Thymus (tissue), 11 donors: ENCODE measurements around the gene ANKRD16. TPM values are rescaled to one million over a fixed set of nuclear protein-coding genes. Genes with fewer than 3 reads are reported as not detected.
"Not testable (repeated sequence)": the region's sequence is repeated elsewhere in the genome, so short reads cannot be mapped to it uniquely, and the experiment has no call there.

ENCODE experiments used
- DNase-seq, 9 donors: peaks; one replicate each; pipeline ENCODE4 v3.0.0-alpha.2; 2013; ENCODE audit warnings: low spot score in 9 of 9, low read depth in 6 of 9, missing footprints in 1 of 9
- H3K27ac ChIP-seq, 2 donors: one replicate each; pipeline ENCODE4 v1.5.1; 2013; ENCODE audit warnings: control low read depth in 1 of 2, low read depth in 1 of 2, low read length in 1 of 2, mild to moderate bottlenecking in 1 of 2, moderate library complexity in 1 of 2
- H3K27me3 ChIP-seq, 2 donors: one replicate each; pipeline ENCODE4 v1.5.1; 2013; ENCODE audit warnings: low read length in 1 of 2; ENCODE audit not compliant: control insufficient read depth in 2 of 2, insufficient read depth in 1 of 2
- H3K36me3 ChIP-seq, 2 donors: one replicate each; pipeline ENCODE4 v1.5.1; 2013; ENCODE audit warnings: low read length in 1 of 2, mild to moderate bottlenecking in 1 of 2, moderate library complexity in 1 of 2; ENCODE audit not compliant: control insufficient read depth in 2 of 2, insufficient read depth in 2 of 2
- H3K4me1 ChIP-seq, 2 donors: one replicate each; pipeline ENCODE4 v1.5.1; 2013; ENCODE audit warnings: low read length in 2 of 2; ENCODE audit not compliant: control insufficient read depth in 2 of 2, insufficient read depth in 2 of 2
- H3K4me3 ChIP-seq, 2 donors: one replicate each; pipeline ENCODE4 v1.5.1; 2013; ENCODE audit warnings: low read length in 2 of 2, control low read depth in 1 of 2, mild to moderate bottlenecking in 1 of 2
- H3K9me3 ChIP-seq, 2 donors: one replicate each; pipeline ENCODE4 v1.5.1; 2013; ENCODE audit warnings: low read length in 1 of 2, mild to moderate bottlenecking in 1 of 2; ENCODE audit not compliant: control insufficient read depth in 2 of 2, insufficient read depth in 1 of 2
- WGBS: extraction: QIAGEN DNeasy Blood & Tissue Kit; methylation state at CpG from one replicate; pipeline ENCODE4 v1.1.7; 2013; 5-methylcytosine and 5-hydroxymethylcytosine counted together
- polyA plus RNA-seq: library from polyadenylated mRNA; stranded (reverse); fragments of 200-250 nt; gene quantifications from one replicate; pipeline ENCODE4 v1.2.3, GENCODE V29; 2013
- total RNA-seq: library from RNA; stranded (reverse); fragments of 120-200 nt; gene quantifications from one replicate; pipeline ENCODE4 v1.2.4, GENCODE V29; 2013
- donor health status: healthy.

Gene ANKRD16
- total and polyA plus RNA-seq, 2 donors, result 6.1 to 6.4 TPM

GRCh38 chr10:5891009-5891408 is 1.3 kb upstream of the ANKRD16 start:
- Histone ChIP-seq H3K27me3 (no peaks in the 10 kb centered on the region), H3K27ac (peak overlapping the region in 1 of 2 donors; percentile 59), H3K4me3 (peak overlapping the region; percentile 74 to 77), H3K9me3 (no peaks in the 10 kb centered on the region), H3K4me1 (peaks cover 51 to 66% of the 10 kb centered on the region in 2 donors), H3K36me3 (peaks cover 4 to 13% of the 10 kb centered on the region in 2 donors)
- no peak for DNase-seq
- 86% methylated on average over 7 of the region's 7 CpGs for WGBS

GRCh38 chr10:5890452-5890915 is 791 bp upstream of the ANKRD16 start:
- DNase-seq, result peak in 2 of 9 donors; percentile 26 to 45
- WGBS, result 1% methylated on average over 40 of the region's 40 CpGs
- H3K36me3 ChIP-seq, result peaks cover 4 to 11% of the 10 kb centered on the region in 2 donors
- peaks cover 46 to 60% of the 10 kb centered on the region in 2 donors for H3K4me1 ChIP-seq
- no peaks in the 10 kb centered on the region for H3K27me3 ChIP-seq
- peak overlapping the region; percentile 54 to 59 for H3K27ac ChIP-seq
- H3K4me3 ChIP-seq, result peak overlapping the region; percentile 74 to 77
- H3K9me3 ChIP-seq, result no peaks in the 10 kb centered on the region

- peaks cover 5 to 6% of the 10 kb centered on the region in 2 donors for H3K36me3 ChIP-seq
- peak overlapping the region; percentile 77 to 81 for H3K4me3 ChIP-seq
- peaks cover 33 to 47% of the 10 kb centered on the region in 2 donors for H3K4me1 ChIP-seq
- no peaks in the 10 kb centered on the region for H3K27me3 ChIP-seq
- under 1% methylated on average over 80 of the region's 80 CpGs for WGBS
- H3K27ac ChIP-seq, result peak overlapping the region; percentile 49 to 64
- peak in 3 of 9 donors; percentile 31 to 55 (median 35) for DNase-seq
- H3K9me3 ChIP-seq, result no peaks in the 10 kb centered on the region
Observed at GRCh38 chr10:5888843-5889623, 660 bp downstream of the ANKRD16 start.

GRCh38 chr10:5888351-5888750 is 1.3 kb downstream of the ANKRD16 start:
- WGBS, result 47% methylated on average over 10 of the region's 10 CpGs
- no peaks in the 10 kb centered on the region for H3K27me3 ChIP-seq
- H3K4me3 ChIP-seq, result peak overlapping the region; percentile 55 to 77
- no peaks in the 10 kb centered on the region for H3K9me3 ChIP-seq
- H3K27ac ChIP-seq, result no peak overlapping the region
- peaks cover 29 to 42% of the 10 kb centered on the region in 2 donors for H3K4me1 ChIP-seq
- DNase-seq, result no peak
- H3K36me3 ChIP-seq, result peaks cover 9 to 10% of the 10 kb centered on the region in 2 donors

- Histone ChIP-seq H3K27me3 (no peaks in the 10 kb centered on the region), H3K36me3 (peaks cover 15 to 16% of the 10 kb centered on the region in 2 donors), H3K27ac (no peak overlapping the region), H3K9me3 (no peaks in the 10 kb centered on the region), H3K4me1 (peaks cover 22 to 35% of the 10 kb centered on the region in 2 donors), H3K4me3 (no peak overlapping the region)
- 98% methylated on average over 8 of the region's 8 CpGs for WGBS
- no peak for DNase-seq
Observed at GRCh38 chr10:5887641-5888040, 2.1 kb downstream of the ANKRD16 start.

DNA sequence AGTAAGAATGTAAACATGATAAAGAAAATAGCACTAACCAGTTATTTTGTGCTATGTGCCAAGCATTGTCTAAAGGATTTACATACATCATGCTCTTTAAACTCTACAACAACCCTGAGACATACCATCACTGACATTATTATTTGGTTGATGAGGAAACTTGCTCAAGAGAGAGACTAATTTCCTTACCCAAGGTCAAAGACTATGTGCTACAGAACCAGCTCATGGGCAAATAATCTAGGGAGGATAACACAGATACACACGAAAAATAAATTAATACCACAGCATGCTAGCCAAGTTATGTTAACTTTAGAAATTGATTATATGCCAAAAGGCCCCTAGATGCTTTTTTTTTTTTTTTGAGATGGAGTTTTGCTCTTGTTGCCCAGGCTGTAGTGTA is 2.7 kb downstream of the ANKRD16 start:
- 94% methylated on average over 1 of the region's 1 CpG for WGBS
- Histone ChIP-seq H3K4me1 (peaks cover 15 to 30% of the 10 kb centered on the region in 2 donors), H3K27me3 (no peaks in the 10 kb centered on the region), H3K4me3 (no peak overlapping the region), H3K27ac (no peak overlapping the region), H3K9me3 (no peaks in the 10 kb centered on the region), H3K36me3 (peaks cover 17 to 20% of the 10 kb centered on the region in 2 donors)
- DNase-seq, result no peak

DNA sequence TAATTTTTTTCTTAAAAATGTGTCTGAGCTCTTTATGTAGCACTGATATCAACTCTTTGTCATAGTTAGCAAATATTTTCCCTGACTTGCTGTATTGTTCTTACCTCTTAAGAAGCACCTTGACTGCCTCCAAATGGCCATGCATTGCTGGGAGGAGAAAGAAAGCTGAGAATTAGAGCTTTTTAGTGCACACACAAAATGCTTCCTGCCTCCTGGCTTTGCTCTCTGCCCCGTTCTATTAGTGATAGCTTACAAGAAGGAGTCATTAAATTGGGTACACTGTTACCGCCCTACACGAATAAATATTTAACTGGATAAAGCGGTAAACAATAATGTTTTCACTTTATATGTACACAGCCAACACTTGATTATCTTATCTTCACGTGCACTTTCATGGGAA is 4.1 kb downstream of the ANKRD16 start:
- H3K36me3 ChIP-seq, result peaks cover 19 to 23% of the 10 kb centered on the region in 2 donors
- WGBS, result 99% methylated on average over 5 of the region's 5 CpGs

GRCh38 chr10:5882961-5883360 is 6.7 kb downstream of the ANKRD16 start:
- WGBS, result 85% methylated on average over 8 of the region's 8 CpGs
- DNase-seq, result no peak
- H3K4me1 ChIP-seq, result peaks cover under 1 to 4% of the 10 kb centered on the region in 2 donors
- no peak overlapping the region for H3K27ac ChIP-seq
- peaks cover 26 to 29% of the 10 kb centered on the region in 2 donors for H3K36me3 ChIP-seq
- H3K4me3 ChIP-seq, result no peak overlapping the region
- no peaks in the 10 kb centered on the region for H3K27me3 ChIP-seq
- H3K9me3 ChIP-seq, result no peaks in the 10 kb centered on the region

More for the DNA sequence above, 4.1 kb downstream of the ANKRD16 start:
- Histone ChIP-seq H3K4me3 (no peak overlapping the region), H3K27ac (no peak overlapping the region), H3K4me1 (peaks cover 5 to 16% of the 10 kb centered on the region in 2 donors), H3K27me3 (no peaks in the 10 kb centered on the region), H3K9me3 (no peaks in the 10 kb centered on the region)
- no peak for DNase-seq

GRCh38 chr10:5877041-5877440 is 12.7 kb downstream of the ANKRD16 start:
- H3K4me3 ChIP-seq, H3K4me1 ChIP-seq, H3K27me3 ChIP-seq, DNase-seq, H3K27ac ChIP-seq, H3K9me3 ChIP-seq: not testable (repeated sequence)
- H3K36me3 ChIP-seq, result peaks cover 25 to 26% of the 10 kb centered on the region in 2 donors
- 98% methylated on average over 7 of the region's 7 CpGs for WGBS
